HCT116 (cell line): ENCODE results near the gene EXOSC5.

Experiments
- POLR2A ChIP-seq: IDR thresholded peaks from 2 replicates; pipeline ENCODE4 v1.7.0; 2011; ENCODE audit warnings: borderline replicate concordance; ENCODE audit not compliant: insufficient read depth, insufficient read length; ENCODE audit errors: extremely low read depth
- SIN3A ChIP-seq: IDR thresholded peaks from 2 replicates; pipeline ENCODE4 v1.6.1; 2012; ENCODE audit warnings: low read depth
- TF ChIP-seq, protein P1 (sequence below), 3 experiments: fragments of 200-600 bp in 1 of 3; sonication (generic) in 1 of 3; IDR thresholded peaks in 2 of 3; conservative IDR thresholded peaks in 1 of 3; 2 replicates each; pipeline ENCODE4 v1.5.1; 2012 to 2017; ENCODE audit warnings: low read depth in 2 of 3, low read length in 2 of 3, antibody characterized with exemption in 1 of 3, borderline replicate concordance in 1 of 3, control low read depth in 1 of 3, mild to moderate bottlenecking in 1 of 3, mixed read lengths in 1 of 3, mixed run types in 1 of 3, moderate library complexity in 1 of 3; ENCODE audit not compliant: insufficient read depth in 1 of 3

DNA sequence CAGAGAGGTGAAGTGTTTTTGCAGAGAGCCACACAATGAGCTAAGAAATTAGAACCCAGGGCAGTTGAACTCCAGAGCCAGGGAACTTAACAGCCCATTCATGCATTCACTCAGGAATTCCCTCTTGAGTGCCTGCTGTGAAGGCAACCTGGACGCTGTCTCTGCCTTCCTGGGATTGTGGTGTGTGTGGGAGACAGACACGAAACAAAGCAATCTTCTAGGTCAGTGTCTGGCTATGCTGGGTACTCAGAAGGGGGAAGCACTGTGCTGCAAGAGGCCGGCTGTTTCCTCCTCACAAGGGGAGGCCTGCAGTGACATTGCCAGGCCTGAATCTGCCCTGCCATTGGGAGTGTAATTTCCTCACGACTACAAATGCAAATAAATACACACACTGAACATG lies 10.1 kb upstream of the EXOSC5 start:
- no peak for TF ChIP-seq SIN3A
- no peak for TF ChIP-seq POLR2A
- TF ChIP-seq, protein P1, sequence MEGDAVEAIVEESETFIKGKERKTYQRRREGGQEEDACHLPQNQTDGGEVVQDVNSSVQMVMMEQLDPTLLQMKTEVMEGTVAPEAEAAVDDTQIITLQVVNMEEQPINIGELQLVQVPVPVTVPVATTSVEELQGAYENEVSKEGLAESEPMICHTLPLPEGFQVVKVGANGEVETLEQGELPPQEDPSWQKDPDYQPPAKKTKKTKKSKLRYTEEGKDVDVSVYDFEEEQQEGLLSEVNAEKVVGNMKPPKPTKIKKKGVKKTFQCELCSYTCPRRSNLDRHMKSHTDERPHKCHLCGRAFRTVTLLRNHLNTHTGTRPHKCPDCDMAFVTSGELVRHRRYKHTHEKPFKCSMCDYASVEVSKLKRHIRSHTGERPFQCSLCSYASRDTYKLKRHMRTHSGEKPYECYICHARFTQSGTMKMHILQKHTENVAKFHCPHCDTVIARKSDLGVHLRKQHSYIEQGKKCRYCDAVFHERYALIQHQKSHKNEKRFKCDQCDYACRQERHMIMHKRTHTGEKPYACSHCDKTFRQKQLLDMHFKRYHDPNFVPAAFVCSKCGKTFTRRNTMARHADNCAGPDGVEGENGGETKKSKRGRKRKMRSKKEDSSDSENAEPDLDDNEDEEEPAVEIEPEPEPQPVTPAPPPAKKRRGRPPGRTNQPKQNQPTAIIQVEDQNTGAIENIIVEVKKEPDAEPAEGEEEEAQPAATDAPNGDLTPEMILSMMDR (IDR thresholded peaks at IDR 0.05 in 2 of 3, conservative IDR thresholded peaks at IDR 0.05 in 1 of 3; ENCODE audit: borderline replicate concordance in 1 of 3, insufficient read depth in 1 of 3, low read depth in 2 of 3, low read length in 2 of 3) = no peak
